T-cell (primary cell): ENCODE results near the gene CDKN2C. TPM values are rescaled to one million over a fixed set of nuclear protein-coding genes. Genes with fewer than 3 reads are reported as not detected.

Experiments
- ATAC-seq, 4 experiments: fragments of 200-7000 bp in 3 of 4; fragments of 150-1000 bp in 1 of 4; cut with Tn5 transposase; replicated peaks in 1 of 4; 1 replicate in 3 of 4; 2 replicates in 1 of 4; pipeline ENCODE4 v1.10.0; 2021; ENCODE audit warnings: moderate library complexity in 3 of 4, mild to moderate bottlenecking in 2 of 4, moderate number of reproducible peaks in 1 of 4
- CTCF ChIA-PET, 2 donors: fragments of 300-600 bp; sonication (Branson Sonifier 250); formaldehyde crosslinking; loops; one replicate each; lab custom pipeline; 2022; ENCODE audit warnings: antibody characterized with exemption in 2 of 2; lab: Charles Lee
- POLR2A ChIA-PET, 2 donors: fragments of 300-600 bp; sonication (Branson Sonifier 250); formaldehyde crosslinking; loops; one replicate each; lab custom pipeline; 2022; ENCODE audit warnings: antibody characterized with exemption in 2 of 2; lab: Charles Lee
- DNase-seq, 35 experiments: peaks; one replicate each; pipeline versions ENCODE4 v3.0.0 to v3.0.0-alpha.2; 2013 to 2023
- H3K27ac ChIP-seq: one replicate; pipeline ENCODE4 v1.5.1; 2013; ENCODE audit warnings: low read length
- H3K27me3 ChIP-seq, 2 experiments: replicated peaks in 1 of 2; 1 replicate in 1 of 2; 2 replicates in 1 of 2; pipeline versions ENCODE4 v1.6.1 to v1.7.0; 2013; ENCODE audit warnings: low read length in 1 of 2, mixed read lengths in 1 of 2; ENCODE audit not compliant: control insufficient read depth in 2 of 2, insufficient read depth in 2 of 2; ENCODE audit errors: extremely low read depth in 1 of 2
- H3K36me3 ChIP-seq, 2 donors: 1 replicate in 1 of 2; 2 replicates in 1 of 2; pipeline versions ENCODE4 v1.6.1 to v1.7.0; 2013; ENCODE audit warnings: low read length in 1 of 2; ENCODE audit not compliant: control insufficient read depth in 2 of 2, insufficient read depth in 1 of 2; ENCODE audit errors: extremely low read depth in 1 of 2
- H3K4me1 ChIP-seq, 2 experiments: 1 replicate in 1 of 2; 2 replicates in 1 of 2; pipeline versions ENCODE4 v1.6.1 to v1.7.0; 2013; ENCODE audit warnings: low read length in 2 of 2, mixed read lengths in 1 of 2; ENCODE audit not compliant: insufficient read depth in 2 of 2, control insufficient read depth in 1 of 2; ENCODE audit errors: extremely low read depth in 1 of 2
- H3K4me3 ChIP-seq, 2 donors: 1 replicate in 1 of 2; 2 replicates in 1 of 2; pipeline versions ENCODE4 v1.5.1 to v1.7.0; 2013; ENCODE audit warnings: mild to moderate bottlenecking in 2 of 2, low read length in 1 of 2, moderate library complexity in 1 of 2; ENCODE audit not compliant: control insufficient read depth in 1 of 2; ENCODE audit errors: extremely low read depth in 1 of 2
- H3K9me3 ChIP-seq: 2 replicates; pipeline ENCODE4 v1.7.0; 2013
- H3K27ac Mint-ChIP-seq, 2 donors: one replicate each; pipeline ENCODE4 v1.8.0; 2020 to 2021; ENCODE audit warnings: mild to moderate bottlenecking in 2 of 2, mixed read lengths in 2 of 2
- H3K27me3 Mint-ChIP-seq, 2 donors: one replicate each; pipeline ENCODE4 v1.8.0; 2021 to 2022; ENCODE audit warnings: mixed read lengths in 2 of 2
- H3K36me3 Mint-ChIP-seq: one replicate; pipeline ENCODE4 v1.8.0; 2021; ENCODE audit warnings: mixed read lengths
- H3K4me1 Mint-ChIP-seq, 3 donors: one replicate each; pipeline ENCODE4 v1.8.0; 2020 to 2022; ENCODE audit warnings: mixed read lengths in 3 of 3, mild to moderate bottlenecking in 1 of 3
- H3K4me3 Mint-ChIP-seq, 3 donors: one replicate each; pipeline ENCODE4 v1.8.0; 2020 to 2022; ENCODE audit warnings: mild to moderate bottlenecking in 3 of 3, mixed read lengths in 3 of 3, moderate library complexity in 3 of 3
- H3K9me3 Mint-ChIP-seq, 3 donors: one replicate each; pipeline ENCODE4 v1.8.0; 2020 to 2022; ENCODE audit warnings: mixed read lengths in 3 of 3
- WGBS: methylation state at CpG from one replicate; pipeline ENCODE4 v1.1.5; 2013; ENCODE audit warnings: missing lambda C conversion rate; ENCODE audit not compliant: insufficient coverage; 5-methylcytosine and 5-hydroxymethylcytosine counted together
- total RNA-seq, 35 experiments: library from RNA in 6 of 35; stranded (reverse) in 6 of 35; fragments of 120-200 nt in 1 of 35; gene quantifications; one replicate each; pipeline versions ENCODE4 v1.2.1 to v1.2.4 and lab custom pipeline; 2013 to 2026

Gene CDKN2C
- total RNA-seq, 5 donors from 2014 or later (not counting 1 experiment from before 2014, with no cell fraction given): 3.2 to 7.1 (median 5.0) TPM

DNA sequence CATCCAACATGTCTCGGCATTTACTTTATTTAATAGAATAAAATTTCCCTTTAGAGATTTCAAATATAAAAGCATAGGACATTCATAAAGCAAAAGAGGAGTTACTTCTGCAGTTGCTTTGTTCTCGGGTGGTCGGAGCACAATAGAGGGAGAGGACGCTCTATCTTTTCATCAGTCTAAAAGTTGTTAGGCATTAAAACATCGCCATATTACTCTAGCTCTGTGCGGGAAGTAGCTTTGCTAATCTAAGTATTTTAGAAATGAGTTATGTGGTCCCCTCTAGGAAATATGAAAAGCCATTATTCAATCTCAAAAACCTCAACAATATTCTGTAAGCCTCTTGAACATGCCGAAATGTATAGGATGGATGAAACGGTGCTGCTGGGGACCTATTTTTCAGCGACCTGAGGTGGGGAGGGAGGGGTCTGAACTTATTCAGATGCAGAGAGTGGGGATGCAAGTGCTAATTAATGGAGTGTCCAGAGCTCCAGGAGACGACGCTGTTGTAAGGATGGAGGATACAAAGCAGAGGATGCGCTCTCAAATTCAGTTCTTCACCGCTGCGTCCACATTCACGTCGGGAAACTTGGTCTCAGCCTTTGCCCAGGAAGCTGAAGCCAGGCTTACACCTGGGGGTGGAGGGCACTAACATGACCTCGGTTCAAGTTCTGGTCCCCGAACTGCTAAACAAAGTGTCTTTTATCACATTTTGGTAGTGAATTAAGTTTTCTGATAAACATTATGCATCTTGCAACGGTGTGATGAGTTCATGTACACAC is 6.3 kb downstream of the CDKN2C start:
- Histone ChIP-seq H3K4me3 (peak overlapping the region; percentile 81 to 97), H3K9me3 (no peaks in the 10 kb centered on the region), H3K4me1 (peaks cover 14 to 25% of the 10 kb centered on the region in 2 experiments), H3K27me3 (peaks cover 7 to 27% of the 10 kb centered on the region in 2 experiments), H3K27ac (peak overlapping the region; percentile 20), H3K36me3 (no peaks in the 10 kb centered on the region)
- ATAC-seq: peak in 1 of 4 experiments; percentile 7
- peak in 1 of 35 experiments; percentile 26 for DNase-seq
- Mint-ChIP-seq H3K27me3 (peaks cover 0 to 34% of the 10 kb centered on the region in 2 donors), H3K4me1 (peaks cover 25 to 32% (median 30%) of the 10 kb centered on the region in 3 donors), H3K27ac (peak overlapping the region; percentile 16 to 61), H3K36me3 (no peaks in the 10 kb centered on the region), H3K4me3 (peak overlapping the region; percentile 82 to 86 (median 85)), H3K9me3 (no peaks in the 10 kb centered on the region)
- 23% methylated on average over 10 of the region's 19 CpGs for WGBS
- POLR2A ChIA-PET: interaction anchor here in 1 of 2 donors (1.0 kb wide), 1 partner anchor 17 kb away, joined by 3 read pairs; no protein-coding TSS in a partner anchor
- CTCF ChIA-PET: interaction anchor here in 1 of 2 donors (3.6 to 3.8 kb wide), 2 partner anchors 7 to 47 kb away, joined by 10 to 18 read pairs; partner anchors contain the start of gene CDKN2C

DNA sequence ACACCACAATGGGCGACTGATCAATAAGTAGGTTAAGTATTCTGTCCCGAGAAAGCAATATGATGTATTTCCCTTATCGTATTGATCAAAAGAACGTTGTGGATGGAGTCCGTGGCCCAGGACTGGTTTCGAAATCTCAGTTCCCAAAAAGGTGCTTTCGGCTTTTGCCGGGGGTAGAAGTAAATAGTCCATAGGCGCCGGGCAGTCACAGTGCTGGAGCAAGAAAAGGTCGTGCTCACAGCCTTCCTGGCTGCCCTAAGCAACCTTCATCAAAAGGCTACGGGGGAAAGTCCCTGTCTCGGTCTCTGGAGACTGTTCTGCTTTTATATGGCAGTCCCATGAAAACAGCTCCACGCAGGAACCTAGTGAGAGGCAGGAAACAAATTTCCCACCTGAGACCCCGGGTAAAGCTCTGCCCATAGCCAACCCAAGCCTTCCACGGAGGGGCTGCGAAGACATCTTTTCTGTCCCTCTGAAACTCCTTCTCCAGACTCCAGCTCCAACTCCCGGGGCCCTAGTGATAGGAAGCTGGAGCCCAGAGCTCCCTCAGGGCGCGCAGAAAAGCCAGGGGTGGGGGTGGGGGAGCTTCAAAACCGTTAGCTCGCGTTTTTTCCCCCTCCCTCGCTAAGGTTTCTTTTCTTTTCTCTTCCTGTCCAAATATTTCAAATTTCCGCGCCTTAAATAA is 7.0 kb downstream of the CDKN2C start:
- H3K4me3 Mint-ChIP-seq: peak overlapping the region; percentile 82 to 86 (median 85)
- peak overlapping the region; percentile 16 to 61 for H3K27ac Mint-ChIP-seq
- Histone ChIP-seq H3K27me3 (peaks cover 14 to 27% of the 10 kb centered on the region in 2 experiments), H3K4me1 (peaks cover 8 to 25% of the 10 kb centered on the region in 2 experiments), H3K36me3 (no peaks in the 10 kb centered on the region), H3K27ac (peak overlapping the region; percentile 48), H3K4me3 (peak overlapping the region; percentile 81 to 97), H3K9me3 (no peaks in the 10 kb centered on the region)
- under 1% methylated on average over 15 of the region's 26 CpGs for WGBS
- H3K27me3 Mint-ChIP-seq: peaks cover 0 to 34% of the 10 kb centered on the region in 2 donors
- DNase-seq (peak in 10 of 35 experiments; percentile 2 to 63 (median 14)), ATAC-seq (peak; percentile 33 to 72 (median 52))
- H3K9me3 Mint-ChIP-seq: no peaks in the 10 kb centered on the region
- ChIA-PET POLR2A (interaction anchor here in 1 of 2 donors (0.9 kb wide), 1 partner anchor 8 kb away, joined by 4 read pairs; no protein-coding TSS in a partner anchor), CTCF (interaction anchor here in 1 of 2 donors (3.6 to 3.8 kb wide), 2 partner anchors 7 to 48 kb away, joined by 10 to 18 read pairs; partner anchors contain the start of gene CDKN2C)
- no peaks in the 10 kb centered on the region for H3K36me3 Mint-ChIP-seq
- H3K4me1 Mint-ChIP-seq: peaks cover 22 to 31% (median 24%) of the 10 kb centered on the region in 3 donors

GRCh38 chr1:50977575-50978143 is 7.6 kb downstream of the CDKN2C start:
- ATAC-seq (peak; percentile 47 to 64 (median 59)), DNase-seq (peak in 6 of 35 experiments; percentile 6 to 48 (median 16))
- peaks cover 8 to 25% of the 10 kb centered on the region in 2 experiments for H3K4me1 ChIP-seq
- H3K36me3 Mint-ChIP-seq: no peaks in the 10 kb centered on the region
- H3K4me3 Mint-ChIP-seq: peak overlapping the region; percentile 82 to 86 (median 85)
- peak overlapping the region; percentile 81 to 97 for H3K4me3 ChIP-seq
- no peaks in the 10 kb centered on the region for H3K36me3 ChIP-seq
- CTCF ChIA-PET: interaction anchor here in 1 of 2 donors (3.6 to 3.8 kb wide), 2 partner anchors 8 to 48 kb away, joined by 10 to 18 read pairs; partner anchors contain the start of gene CDKN2C
- H3K9me3 Mint-ChIP-seq: no peaks in the 10 kb centered on the region
- peaks cover 20 to 31% (median 22%) of the 10 kb centered on the region in 3 donors for H3K4me1 Mint-ChIP-seq
- H3K27me3 ChIP-seq: peaks cover 14 to 27% of the 10 kb centered on the region in 2 experiments
- H3K9me3 ChIP-seq: no peaks in the 10 kb centered on the region
- H3K27me3 Mint-ChIP-seq: peaks cover 0 to 34% of the 10 kb centered on the region in 2 donors
- WGBS: 0% methylated on average over 63 of the region's 63 CpGs
- peak overlapping the region; percentile 48 for H3K27ac ChIP-seq
- peak overlapping the region in 1 of 2 donors; percentile 61 for H3K27ac Mint-ChIP-seq
- POLR2A ChIA-PET: interaction anchor here in 1 of 2 donors (0.6 to 0.9 kb wide), 2 partner anchors 9 to 42 kb away, joined by 4 to 5 read pairs; no protein-coding TSS in a partner anchor

DNA sequence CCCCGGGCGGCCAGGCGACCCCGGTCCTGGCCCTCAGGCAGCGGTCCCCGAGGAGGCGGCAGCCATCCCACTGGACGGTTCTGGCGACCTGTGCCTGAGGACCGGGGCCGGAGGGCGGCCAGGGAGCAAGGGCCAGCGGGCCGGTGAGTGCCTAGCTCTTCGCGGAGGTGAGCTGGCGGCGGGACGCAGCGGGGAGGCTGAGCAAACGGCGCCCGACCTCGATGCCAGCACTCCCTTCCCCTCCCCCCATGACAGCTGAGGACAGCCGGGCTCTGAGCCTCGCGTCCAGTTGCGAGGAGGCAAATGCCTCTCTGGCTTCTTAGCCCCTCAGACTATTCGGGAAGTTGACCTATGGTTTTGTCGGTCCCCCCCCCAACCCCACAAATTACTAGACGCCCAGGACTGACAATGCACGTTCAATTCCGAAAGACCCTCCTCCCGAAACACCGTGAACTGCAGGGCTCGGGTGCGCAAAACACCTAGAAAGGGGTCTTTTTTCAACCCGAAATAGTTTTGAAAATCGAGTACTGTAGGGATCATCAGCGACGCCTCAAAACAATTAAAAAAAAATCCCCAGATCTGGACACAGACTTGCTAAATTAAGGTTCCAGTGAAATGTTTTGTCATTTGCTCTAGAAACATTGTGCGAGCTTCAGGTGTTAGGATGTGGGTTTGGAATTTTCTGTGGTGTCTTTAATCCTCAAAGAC is 8.3 kb downstream of the CDKN2C start:
- H3K9me3 Mint-ChIP-seq: no peaks in the 10 kb centered on the region
- WGBS: 6% methylated on average over 36 of the region's 42 CpGs
- H3K27ac ChIP-seq: peak overlapping the region; percentile 26
- POLR2A ChIA-PET: interaction anchor here in 1 of 2 donors (0.6 to 0.9 kb wide), 3 partner anchors 9 to 41 kb away, joined by 3 to 5 read pairs (median 4); no protein-coding TSS in a partner anchor
- peak in 14 of 35 experiments; percentile 1 to 53 (median 12) for DNase-seq
- H3K27me3 ChIP-seq: peaks cover 14 to 27% of the 10 kb centered on the region in 2 experiments
- H3K27ac Mint-ChIP-seq: peak overlapping the region; percentile 80 to 88
- no peaks in the 10 kb centered on the region for H3K36me3 Mint-ChIP-seq
- H3K36me3 ChIP-seq: no peaks in the 10 kb centered on the region
- H3K4me3 ChIP-seq: peak overlapping the region; percentile 81 to 83
- H3K9me3 ChIP-seq: no peaks in the 10 kb centered on the region
- H3K4me3 Mint-ChIP-seq: peak overlapping the region; percentile 82 to 85 (median 83)
- H3K27me3 Mint-ChIP-seq: peaks cover 0 to 34% of the 10 kb centered on the region in 2 donors
- peaks cover 20 to 33% (median 22%) of the 10 kb centered on the region in 3 donors for H3K4me1 Mint-ChIP-seq
- peak; percentile 29 to 56 (median 53) for ATAC-seq
- H3K4me1 ChIP-seq: peaks cover 8 to 25% of the 10 kb centered on the region in 2 experiments
- CTCF ChIA-PET: interaction anchor here in 1 of 2 donors (3.6 to 3.8 kb wide), 2 partner anchors 9 to 49 kb away, joined by 10 to 18 read pairs; partner anchors contain the start of gene CDKN2C
